ENCODE results near the gene MEX3D. TPM values are rescaled to one million over a fixed set of nuclear protein-coding genes. Genes with fewer than 3 reads are reported as not detected.

The MEX3D gene
- polyA plus RNA-seq, 1 donor (not counting 4 experiments of a cell fraction or from before 2014, with no cell fraction given) = 3.9 TPM

GRCh38 chr19:1505991-1506881 is 61.9 kb downstream of the MEX3D start:
- Histone ChIP-seq H3K9me3 (ENCODE audit: control insufficient read depth, low read depth, low read length) (no peaks in the 10 kb centered on the region), H3K27ac (ENCODE audit: control insufficient read depth, insufficient read depth, low read length) (no peak overlapping the region), H3K79me2 (ENCODE audit: control insufficient read depth, insufficient read depth, low read length) (no peaks in the 10 kb centered on the region), H3K36me3 (ENCODE audit: control insufficient read depth in 2 of 2, extremely low read depth in 1 of 2, insufficient read depth in 2 of 2, low read length in 2 of 2) (peaks cover 0 to 5% of the 10 kb centered on the region in 2 experiments), H3K9me1 (ENCODE audit: control insufficient read depth, extremely low read depth, insufficient read depth, low read length) (no peaks in the 10 kb centered on the region), H3K4me3 (ENCODE audit: control insufficient read depth in 2 of 3, extremely low read depth in 1 of 3, insufficient read depth in 2 of 3, low read depth in 1 of 3, low read length in 3 of 3) (no peak overlapping the region), H4K20me1 (ENCODE audit: control insufficient read depth, extremely low read depth, insufficient read depth, low read length) (no peaks in the 10 kb centered on the region), H3K9ac (ENCODE audit: control insufficient read depth, extremely low read depth, insufficient read depth, low read length) (no peak overlapping the region), H3K4me1 (ENCODE audit: control insufficient read depth, extremely low read depth, insufficient read depth, low read length) (peaks cover 12% of the 10 kb centered on the region), H2AFZ (ENCODE audit: control insufficient read depth, low read length) (no peak overlapping the region), H3K27me3 (ENCODE audit: control insufficient read depth, extremely low read depth, insufficient read depth, low read length) (peaks cover 19% of the 10 kb centered on the region), H3K4me2 (ENCODE audit: control insufficient read depth, extremely low read depth, insufficient read depth, low read depth, low read length) (no peak overlapping the region)
- FAIRE-seq (no peak), DNase-seq (ENCODE audit: low read depth, low spot score) (no peak)
- dilution Hi-C loops (cut with MboI; ENCODE audit: extremely low pct_ligation_motif_present, low sequenced_read_pairs) = no loop called here
- TF ChIP-seq EZH2 (IDR thresholded peaks at IDR 0.05; ENCODE audit: low read length) (no peak), CTCF (optimal IDR thresholded peaks at IDR 0.05 in 1 of 3, IDR thresholded peaks at IDR 0.05 in 1 of 3, conservative IDR thresholded peaks at IDR 0.05 in 1 of 3; ENCODE audit: extremely low read depth in 1 of 3, insufficient read depth in 2 of 3, low read length in 3 of 3) (no peak)

DNA sequence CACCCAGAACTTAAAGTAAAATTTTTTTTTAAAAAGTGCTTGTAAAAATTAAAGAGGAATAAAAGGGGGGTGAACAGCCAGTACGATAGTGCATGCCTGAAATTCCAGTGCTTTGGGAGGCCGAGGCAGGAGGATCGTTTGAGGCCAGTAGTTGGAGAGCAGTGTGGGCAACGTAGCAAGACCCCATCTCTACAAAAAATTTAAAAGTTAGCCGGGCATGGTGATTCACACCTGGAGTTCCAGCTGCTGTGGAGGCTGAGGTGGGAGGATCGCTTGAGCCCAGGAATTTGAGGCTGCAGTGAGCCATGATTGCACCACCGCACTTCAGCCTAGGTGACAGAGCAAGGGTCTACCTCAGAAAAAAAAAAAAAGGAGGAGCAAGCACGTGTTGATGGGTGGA is 63.1 kb downstream of the MEX3D start:
- dilution Hi-C loops (cut with MboI; ENCODE audit: extremely low pct_ligation_motif_present, low sequenced_read_pairs) = no loop called here
- Histone ChIP-seq H4K20me1 (ENCODE audit: control insufficient read depth, extremely low read depth, insufficient read depth, low read length) (no peaks in the 10 kb centered on the region), H2AFZ (ENCODE audit: control insufficient read depth, low read length) (no peak overlapping the region), H3K27me3 (ENCODE audit: control insufficient read depth, extremely low read depth, insufficient read depth, low read length) (peaks cover 19% of the 10 kb centered on the region), H3K4me1 (ENCODE audit: control insufficient read depth, extremely low read depth, insufficient read depth, low read length) (peaks cover 12% of the 10 kb centered on the region), H3K4me2 (ENCODE audit: control insufficient read depth, extremely low read depth, insufficient read depth, low read depth, low read length) (no peak overlapping the region), H3K27ac (ENCODE audit: control insufficient read depth, insufficient read depth, low read length) (no peak overlapping the region), H3K36me3 (ENCODE audit: control insufficient read depth in 2 of 2, extremely low read depth in 1 of 2, insufficient read depth in 2 of 2, low read length in 2 of 2) (peaks cover 0 to 5% of the 10 kb centered on the region in 2 experiments), H3K9me1 (ENCODE audit: control insufficient read depth, extremely low read depth, insufficient read depth, low read length) (no peaks in the 10 kb centered on the region), H3K79me2 (ENCODE audit: control insufficient read depth, insufficient read depth, low read length) (no peaks in the 10 kb centered on the region), H3K4me3 (ENCODE audit: control insufficient read depth in 2 of 3, extremely low read depth in 1 of 3, insufficient read depth in 2 of 3, low read depth in 1 of 3, low read length in 3 of 3) (no peak overlapping the region), H3K9me3 (ENCODE audit: control insufficient read depth, low read depth, low read length) (no peaks in the 10 kb centered on the region), H3K9ac (ENCODE audit: control insufficient read depth, extremely low read depth, insufficient read depth, low read length) (no peak overlapping the region)
- TF ChIP-seq EZH2 (IDR thresholded peaks at IDR 0.05; ENCODE audit: low read length) (no peak), CTCF (optimal IDR thresholded peaks at IDR 0.05 in 1 of 3, IDR thresholded peaks at IDR 0.05 in 1 of 3, conservative IDR thresholded peaks at IDR 0.05 in 1 of 3; ENCODE audit: extremely low read depth in 1 of 3, insufficient read depth in 2 of 3, low read length in 3 of 3) (no peak)
- no peak for FAIRE-seq
- DNase-seq (ENCODE audit: low read depth, low spot score) = no peak

Small RNA genes lying within 50 kb of the gene (small RNA-seq; reads per million reads assigned to genes)
- gene AC005943.2 (ENCODE audit: insufficient read length in 3 of 3, low read depth in 3 of 3, low replicate concordance in 1 of 3) (0 reads per million in 3 experiments), gene RN7SL477P (ENCODE audit: insufficient read length in 3 of 3, low read depth in 3 of 3, low replicate concordance in 1 of 3) (0 reads per million in 3 experiments), gene RNU6-1223P (ENCODE audit: insufficient read length in 3 of 3, low read depth in 3 of 3, low replicate concordance in 1 of 3) (0 reads per million in 3 experiments)

Other genes starting within 250 kb of the MEX3D start
- gene NDUFS7, start 184.4 kb downstream of the MEX3D start, polyA plus RNA-seq = 23.2 to 52.1 TPM (median 41.3 TPM) in 3 replicates
- gene GAMT, start 166.8 kb downstream of the MEX3D start, polyA plus RNA-seq = 5.7 to 15.6 TPM (median 7.6 TPM) in 3 replicates
- gene DAZAP1, start 160.7 kb downstream of the MEX3D start, polyA plus RNA-seq = 56.4 to 99.2 TPM (median 71.6 TPM) in 3 replicates
- 795 to 1,391 TPM (median 803 TPM) in 3 replicates for gene RPS15, start 129.9 kb downstream of the MEX3D start, polyA plus RNA-seq
- 0.01 to 0.05 TPM (median 0.01 TPM) in 3 replicates for gene APC2, start 118.2 kb downstream of the MEX3D start, polyA plus RNA-seq
- gene C19orf25, start 89.1 kb downstream of the MEX3D start, polyA plus RNA-seq = 11.2 to 24.9 TPM (median 13.8 TPM) in 3 replicates
- gene PCSK4, start 78.0 kb downstream of the MEX3D start, polyA plus RNA-seq = 0.25 to 1.2 TPM (median 0.27 TPM) in 3 replicates
- 1.2 to 1.3 TPM (median 1.2 TPM) in 3 replicates for gene REEP6, start 77.1 kb downstream of the MEX3D start, polyA plus RNA-seq
- gene ADAMTSL5, start 55.3 kb downstream of the MEX3D start, polyA plus RNA-seq = 4.2 to 8.5 TPM (median 5.7 TPM) in 3 replicates
- 0.05 to 0.26 TPM (median 0.06 TPM) in 3 replicates for gene PLK5, start 44.2 kb downstream of the MEX3D start, polyA plus RNA-seq
- 16.6 to 27.4 TPM (median 21.9 TPM) in 3 replicates for gene MBD3, start 24.5 kb upstream of the MEX3D start, polyA plus RNA-seq
- 136 to 468 TPM (median 327 TPM) in 3 replicates for gene UQCR11, start 37.1 kb upstream of the MEX3D start, polyA plus RNA-seq
- gene TCF3, start 84.3 kb upstream of the MEX3D start, polyA plus RNA-seq = 40.0 to 59.0 TPM (median 44.4 TPM) in 3 replicates
- under 0.01 to 0.01 TPM in 2 of 3 replicates, not detected in the other for gene ONECUT3, start 185.2 kb upstream of the MEX3D start, polyA plus RNA-seq
- gene ATP8B3, start 244.0 kb upstream of the MEX3D start, polyA plus RNA-seq = 0.98 to 2.8 TPM (median 1.2 TPM) in 3 replicates

All from keratinocyte (primary cell).